ENCODE data around the gene CNTNAP4. TPM values are rescaled to one million over a fixed set of nuclear protein-coding genes. Genes with fewer than 3 reads are reported as not detected.

The CNTNAP4 gene
- total and polyA plus RNA-seq, 2 of the 4 experiments (the other 2 are of a cell fraction) = not detected

GRCh38 chr16:76503091-76503490 lies 225.9 kb downstream of the CNTNAP4 start:
- Histone ChIP-seq H3K4me3 (ENCODE audit: insufficient read depth, low read depth, low read length) (no peak overlapping the region), H3K4me2 (ENCODE audit: low read depth, low read length) (no peak overlapping the region), H4K5ac (ENCODE audit: low read depth, low read length) (no peak overlapping the region), H3K27ac (ENCODE audit: insufficient read depth, low read length) (no peak overlapping the region), H2BK5ac (ENCODE audit: low read depth, low read length, poor library complexity, severe bottlenecking) (no peak overlapping the region), H2BK15ac (ENCODE audit: low read depth, low read length) (no peak overlapping the region), H2BK120ac (ENCODE audit: low read depth, low read length) (no peak overlapping the region), H3K9ac (ENCODE audit: low read depth, low read length) (no peak overlapping the region), H3K4ac (ENCODE audit: low read depth, low read length) (no peak overlapping the region), H4K20me1 (ENCODE audit: insufficient read depth, low read length) (no peaks in the 10 kb centered on the region), H2AFZ (replicated peaks; ENCODE audit: low read length, poor library complexity) (no peak overlapping the region), H3K79me1 (ENCODE audit: low read depth in 1 of 2, low read length in 2 of 2) (no peaks in the 10 kb centered on the region), H2BK20ac (ENCODE audit: low read depth, low read length) (no peak overlapping the region), H4K91ac (ENCODE audit: insufficient read depth, low read depth, low read length) (no peak overlapping the region), H3K23ac (ENCODE audit: low read depth, low read length) (no peak overlapping the region), H3K18ac (ENCODE audit: low read depth, low read length) (no peak overlapping the region), H3K56ac (ENCODE audit: extremely low read depth, insufficient read depth, low read length) (no peak overlapping the region), H3K9me3 (ENCODE audit: control insufficient read depth, insufficient read depth, low read length) (no peaks in the 10 kb centered on the region), H3K4me1 (ENCODE audit: control insufficient read depth, insufficient read depth, low read length) (no peaks in the 10 kb centered on the region), H4K8ac (ENCODE audit: low read depth in 2 of 2, low read length in 2 of 2) (no peak overlapping the region), H2AK5ac (ENCODE audit: low read depth, low read length) (no peak overlapping the region), H3K27me3 (ENCODE audit: control insufficient read depth, insufficient read depth, low read length) (no peaks in the 10 kb centered on the region), H2AK9ac (replicated peaks; ENCODE audit: low read depth, low read length, poor library complexity) (no peak overlapping the region), H3K14ac (replicated peaks; ENCODE audit: low read depth, low read length) (no peak overlapping the region), H3K36me3 (ENCODE audit: control insufficient read depth, insufficient read depth, low read length) (no peaks in the 10 kb centered on the region), H3K9me1 (ENCODE audit: insufficient read depth, low read length) (no peaks in the 10 kb centered on the region)
- dilution Hi-C loops (cut with HindIII; ENCODE audit: low sequenced_read_pairs, unreplicated experiment) = no loop called here
- TF ChIP-seq ELK1 (IDR thresholded peaks at IDR 0.05; ENCODE audit: borderline replicate concordance, low read depth, low read length) = no peak
- TF ChIP-seq CEBPB (IDR thresholded peaks at IDR 0.05; ENCODE audit: low read depth, low read length) = no peak
- no peak for TF ChIP-seq FOS (IDR thresholded peaks at IDR 0.05; ENCODE audit: low read depth, low read length)
- TF ChIP-seq MAZ (IDR thresholded peaks at IDR 0.05; ENCODE audit: borderline replicate concordance, low read depth, low read length) = no peak
- no peak for TF ChIP-seq RCOR1 (IDR thresholded peaks at IDR 0.05; ENCODE audit: insufficient replicate concordance, low read length)
- no peak for TF ChIP-seq RAD21 (IDR thresholded peaks at IDR 0.05; ENCODE audit: low read length)
- TF ChIP-seq POLR2A (IDR thresholded peaks at IDR 0.05; ENCODE audit: low read depth, low read length) = no peak
- no peak for TF ChIP-seq MXI1 (IDR thresholded peaks at IDR 0.05; ENCODE audit: borderline replicate concordance, low read depth, low read length)
- no peak for TF ChIP-seq CHD1 (IDR thresholded peaks at IDR 0.05; ENCODE audit: low read depth, low read length)
- TF ChIP-seq SMC3 (IDR thresholded peaks at IDR 0.05; ENCODE audit: low read depth, low read length) = no peak
- TF ChIP-seq BHLHE40 (IDR thresholded peaks at IDR 0.05; ENCODE audit: low read depth, low read length) = no peak
- TF ChIP-seq MAFK (IDR thresholded peaks at IDR 0.05; ENCODE audit: low read depth, low read length) = no peak
- TF ChIP-seq NFE2L2 (IDR thresholded peaks at IDR 0.05; ENCODE audit: low read depth, low read length) = no peak
- TF ChIP-seq USF2 (IDR thresholded peaks at IDR 0.05; ENCODE audit: low read depth, low read length) = no peak
- no peak for TF ChIP-seq RFX5 (IDR thresholded peaks at IDR 0.05; ENCODE audit: low read depth, low read length)
- TF ChIP-seq CTCF (conservative IDR thresholded peaks at IDR 0.05; ENCODE audit: low read depth, low read length) = no peak
- CTCF ChIA-PET = interaction anchor here (0.7 kb wide), 1 partner anchor 175 kb away, joined by 3 read pairs; no protein-coding TSS in a partner anchor
- in situ Hi-C loops (cut with MboI; ENCODE audit: low sequenced_read_pairs) = no loop called here
- POLR2A ChIA-PET (ENCODE audit: unreplicated experiment) = no interaction called here
- ATAC-seq (ENCODE audit: low read depth) = no peak
- intact Hi-C loops (cut with micrococcal nuclease) = no loop called here
- no peak for DNase-seq
- no TSS peak for BruUV-seq (replicated peaks)
